GM21529 (cell line): ENCODE data around the gene CCDC85A.

Experiments
- ATAC-seq: cut with Tn5 transposase; IDR thresholded peaks from one replicate; pipeline ENCODE4 v1.9.1; 2021; ENCODE audit not compliant: unreplicated experiment

The CCDC85A gene

GRCh38 chr2:56357655-56358295 is 174.0 kb downstream of the CCDC85A start:
- ATAC-seq: no peak

- no peak for ATAC-seq
These were observed 178.1 kb downstream of the CCDC85A start for GRCh38 chr2:56361844-56362243.

DNA sequence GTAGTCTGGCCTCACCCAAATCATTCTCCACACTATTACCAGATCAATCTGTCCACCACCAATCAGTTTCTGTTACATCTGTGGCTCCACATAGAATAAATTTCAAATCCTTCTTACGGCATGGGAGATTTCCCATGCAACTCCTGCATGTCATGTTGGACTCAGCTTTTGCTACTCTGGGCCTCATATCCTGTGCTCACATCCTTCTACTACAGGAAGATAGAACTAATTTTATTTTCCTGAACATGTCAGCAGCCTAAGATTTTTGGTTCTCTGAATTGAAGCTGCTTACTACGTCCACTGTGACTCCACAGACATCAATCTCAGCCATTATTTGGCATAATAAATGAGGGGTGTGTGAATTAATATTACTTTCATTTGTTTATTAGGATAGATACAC is 181.1 kb downstream of the CCDC85A start:
- ATAC-seq: no peak

GRCh38 chr2:56369316-56369715 is 185.5 kb downstream of the CCDC85A start:
- ATAC-seq: no peak

DNA sequence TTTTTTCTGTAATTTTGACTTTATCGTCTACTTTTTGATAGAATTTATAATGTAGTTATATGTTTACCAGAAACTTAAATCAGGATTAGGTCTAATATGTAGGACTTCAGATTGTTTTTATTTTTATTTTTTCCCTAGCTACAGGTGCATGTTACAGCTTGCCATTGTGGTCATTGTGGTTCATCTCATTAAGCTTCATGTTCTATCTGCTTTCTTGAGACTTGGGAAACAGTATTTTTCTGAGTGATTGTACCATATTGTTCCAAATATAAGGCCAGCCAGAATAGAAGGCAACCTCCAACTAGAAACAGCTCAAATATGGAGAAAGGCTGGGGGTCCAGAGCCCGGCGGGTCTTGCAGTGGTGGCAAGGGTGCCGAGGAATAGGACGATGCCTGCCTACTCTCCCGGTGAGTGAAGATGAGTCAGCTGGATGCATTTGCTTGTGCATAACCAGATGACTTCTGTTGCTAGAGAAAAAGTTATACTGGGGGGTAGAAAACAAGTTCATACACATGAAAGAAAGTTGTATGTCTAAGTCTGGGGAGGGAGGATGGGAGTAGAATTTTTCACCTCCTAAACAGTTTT is 188.4 kb downstream of the CCDC85A start:
- no peak for ATAC-seq

GRCh38 chr2:56375251-56375650 is 191.5 kb downstream of the CCDC85A start:
- ATAC-seq: no peak

DNA sequence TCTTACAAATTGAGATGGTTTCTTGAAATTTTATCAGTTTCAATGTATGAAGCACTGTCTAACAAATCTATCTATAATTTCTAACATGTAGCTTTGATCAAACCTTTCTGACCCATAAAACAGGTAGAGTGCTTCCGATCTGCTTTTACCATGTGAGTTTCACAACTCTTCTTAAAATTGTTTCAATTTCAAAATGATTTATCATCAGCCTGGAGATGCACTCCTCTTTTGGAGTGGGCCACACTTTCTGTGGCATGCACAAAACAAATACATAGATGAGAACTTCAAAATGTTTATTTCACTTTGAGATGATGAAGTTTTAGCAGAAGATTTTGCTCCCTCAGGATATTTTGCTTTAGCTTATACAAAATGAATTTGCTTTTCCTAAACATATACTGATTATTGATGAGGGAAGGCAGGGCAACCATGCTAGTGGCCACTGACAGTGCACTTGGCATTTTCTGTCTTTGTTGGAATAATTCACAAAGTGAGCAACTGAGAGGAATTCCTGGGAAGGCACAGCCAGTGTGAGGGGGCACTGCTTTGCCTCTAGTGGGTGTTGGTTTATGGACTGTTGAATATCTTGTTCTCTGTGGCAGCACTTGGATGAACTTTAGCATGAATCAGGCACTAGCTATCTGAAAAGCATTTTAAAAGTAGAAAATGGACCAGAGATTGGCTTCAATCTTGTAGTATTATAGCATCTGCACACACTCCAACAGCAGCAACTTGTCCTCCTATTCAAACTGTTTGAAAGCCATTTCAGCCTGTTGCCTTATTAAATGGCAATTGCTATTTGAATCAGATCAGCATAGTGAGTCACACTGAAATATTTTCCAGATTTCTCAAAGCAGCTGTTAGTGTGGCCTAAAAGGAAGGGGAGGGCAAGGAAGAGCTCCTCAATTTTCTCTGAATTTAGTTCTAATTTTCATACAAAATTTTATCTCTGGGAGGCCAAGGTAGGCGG is 193.2 kb downstream of the CCDC85A start:
- ATAC-seq: no peak

GRCh38 chr2:56379066-56379465 is 195.3 kb downstream of the CCDC85A start:
- ATAC-seq: no peak

- no peak for ATAC-seq
These were observed 197.1 kb downstream of the CCDC85A start for GRCh38 chr2:56380861-56381260.

GRCh38 chr2:56382466-56382865 is 198.7 kb downstream of the CCDC85A start:
- ATAC-seq: no peak

DNA sequence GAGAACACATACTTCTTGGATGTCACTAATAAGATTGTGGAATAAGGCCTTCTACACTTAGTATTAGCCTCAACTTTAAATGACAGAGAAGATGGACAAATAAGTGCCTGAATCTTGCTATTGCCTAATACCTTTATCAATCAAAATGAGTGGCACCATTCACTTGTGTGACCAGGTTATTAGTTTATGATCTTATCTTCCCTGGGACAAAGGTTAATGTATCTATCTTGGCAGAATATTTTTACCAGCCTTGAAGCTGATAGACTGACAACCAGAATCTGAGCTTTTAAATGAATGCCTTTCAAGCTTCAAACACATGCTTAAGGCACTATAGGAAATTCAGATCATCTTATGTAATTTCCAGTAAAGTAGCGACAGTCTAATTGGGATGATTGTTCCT is 202.9 kb downstream of the CCDC85A start:
- ATAC-seq: no peak

DNA sequence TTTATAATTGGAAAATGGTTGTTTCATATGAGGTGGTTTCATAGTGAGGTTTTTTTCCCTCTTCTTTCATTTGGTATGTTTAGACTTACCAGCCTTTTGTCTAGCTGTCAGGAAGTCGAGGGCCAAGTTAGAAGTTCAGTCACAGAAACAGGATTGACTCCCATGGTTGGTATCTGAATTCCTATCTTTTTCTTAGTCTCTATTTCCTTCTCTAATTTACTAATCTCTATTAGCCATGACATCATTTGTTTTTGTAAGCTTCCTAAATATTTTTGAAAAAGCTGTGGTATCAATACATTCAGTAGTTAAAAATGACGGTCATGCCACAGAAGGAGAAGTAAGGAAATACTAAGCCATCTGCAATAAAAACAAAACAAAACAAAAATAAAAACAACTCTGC is 206.9 kb downstream of the CCDC85A start:
- ATAC-seq: no peak

DNA sequence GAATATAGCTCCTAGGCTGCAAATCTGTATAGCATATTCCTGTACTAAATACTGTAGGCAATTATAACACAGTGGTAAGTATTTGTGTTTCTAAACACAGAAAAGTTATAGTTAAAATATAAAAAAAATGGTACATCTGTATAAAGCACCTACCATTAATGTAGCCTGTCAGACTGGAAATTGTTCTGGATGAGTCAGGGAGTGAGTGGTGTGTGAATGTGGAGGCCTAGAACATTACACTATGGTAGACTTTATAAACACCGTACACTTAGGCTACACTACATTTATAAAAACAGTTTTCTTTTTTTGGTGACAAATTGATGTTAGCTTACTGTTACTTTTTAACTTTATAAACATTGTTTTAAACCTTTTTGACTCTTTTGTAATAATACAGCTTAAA is 226.3 kb downstream of the CCDC85A start:
- no peak for ATAC-seq

GRCh38 chr2:56416500-56417176 is 232.8 kb downstream of the CCDC85A start:
- ATAC-seq: peak; percentile 60
